GM20431 (cell line): Measurements from ENCODE around the gene CELF4.

Experiments used
- in situ Hi-C: fragments of 300-500 bp; cut with MseI, MboI; formaldehyde crosslinking; loops from one replicate; pipeline ENCODE4 v1.15.0; 2020; ENCODE audit warnings: low sequenced_read_pairs; ENCODE audit not compliant: unreplicated experiment

CELF4 gene

GRCh38 chr18:37309059-37309458, 256.5 kb downstream of the CELF4 start:
- in situ Hi-C loops = no loop called here

GRCh38 chr18:37307181-37307580, 258.4 kb downstream of the CELF4 start:
- in situ Hi-C loops = no loop called here

GRCh38 chr18:37306432-37306831, 259.2 kb downstream of the CELF4 start:
- in situ Hi-C loops = no loop called here

GRCh38 chr18:37305066-37305465, 260.5 kb downstream of the CELF4 start:
- in situ Hi-C loops = no loop called here

GRCh38 chr18:37304012-37304680, 261.5 kb downstream of the CELF4 start:
- in situ Hi-C loops = no loop called here

GRCh38 chr18:37303009-37303408, 262.6 kb downstream of the CELF4 start:
- in situ Hi-C loops = no loop called here

GRCh38 chr18:37302519-37302918, 263.1 kb downstream of the CELF4 start:
- in situ Hi-C loops = no loop called here

- in situ Hi-C loops = no loop called here
Observed at GRCh38 chr18:37299471-37300304, 265.9 kb downstream of the CELF4 start.

- in situ Hi-C loops = no loop called here
Observed at GRCh38 chr18:37298816-37299215, 266.8 kb downstream of the CELF4 start.

GRCh38 chr18:37297106-37297505, 268.5 kb downstream of the CELF4 start:
- in situ Hi-C loops = no loop called here

GRCh38 chr18:37294951-37295350, 270.6 kb downstream of the CELF4 start:
- in situ Hi-C loops = no loop called here

GRCh38 chr18:37293359-37293758, 272.2 kb downstream of the CELF4 start:
- in situ Hi-C loops = no loop called here

GRCh38 chr18:37289423-37289822, 276.2 kb downstream of the CELF4 start:
- in situ Hi-C loops = no loop called here

GRCh38 chr18:37287601-37288000, 278.0 kb downstream of the CELF4 start:
- in situ Hi-C loops = no loop called here

GRCh38 chr18:37286801-37287200, 278.8 kb downstream of the CELF4 start:
- in situ Hi-C loops = no loop called here

GRCh38 chr18:37285825-37286224, 279.8 kb downstream of the CELF4 start:
- in situ Hi-C loops = no loop called here

GRCh38 chr18:37284260-37284659, 281.3 kb downstream of the CELF4 start:
- in situ Hi-C loops = no loop called here

- in situ Hi-C loops = no loop called here
Observed at GRCh38 chr18:37282386-37283037, 283.1 kb downstream of the CELF4 start.

- in situ Hi-C loops = no loop called here
Observed at GRCh38 chr18:37280701-37281393, 284.8 kb downstream of the CELF4 start.

GRCh38 chr18:37277804-37278203, 287.8 kb downstream of the CELF4 start:
- in situ Hi-C loops = no loop called here
